Ectodermal cell (in vitro differentiated cells): Measurements from ENCODE around the gene C9orf152. TPM values are rescaled to one million over a fixed set of nuclear protein-coding genes. Genes with fewer than 3 reads are reported as not detected.
"Not testable (repeated sequence)": the region's sequence is repeated elsewhere in the genome, so short reads cannot be mapped to it uniquely, and the experiment has no call there.

Experiments used
- H3K27ac ChIP-seq: 2 replicates; pipeline ENCODE4 v1.7.0; 2013; ENCODE audit warnings: mild to moderate bottlenecking, low read depth, low read length; ENCODE audit not compliant: insufficient read depth, poor library complexity, severe bottlenecking
- H3K27me3 ChIP-seq: 2 replicates; pipeline ENCODE4 v1.7.0; 2013; ENCODE audit warnings: mild to moderate bottlenecking, low read length; ENCODE audit not compliant: insufficient read depth, control insufficient read depth, poor library complexity, severe bottlenecking
- H3K36me3 ChIP-seq: one replicate; pipeline ENCODE4 v1.7.0; 2013; ENCODE audit warnings: low read length; ENCODE audit not compliant: control insufficient read depth, insufficient read depth
- H3K4me1 ChIP-seq: one replicate; pipeline ENCODE4 v1.7.0; 2013; ENCODE audit warnings: low read length; ENCODE audit not compliant: control insufficient read depth, insufficient read depth
- H3K4me3 ChIP-seq: 2 replicates; pipeline ENCODE4 v1.7.0; 2013; ENCODE audit warnings: low read depth, low read length, control low read depth; ENCODE audit not compliant: insufficient read depth
- H3K9me3 ChIP-seq: 2 replicates; pipeline ENCODE4 v1.7.0; 2013; ENCODE audit warnings: mild to moderate bottlenecking, low read length, moderate library complexity; ENCODE audit not compliant: control insufficient read depth
- WGBS, 2 experiments: methylation state at CpG; one replicate each; pipeline ENCODE4 v1.1.7; 2013; ENCODE audit warnings: missing lambda C conversion rate in 2 of 2; 5-methylcytosine and 5-hydroxymethylcytosine counted together
- polyA plus RNA-seq, 4 experiments: library from polyadenylated mRNA; stranded (reverse); fragments of 50-300 nt; gene quantifications; one replicate each; pipeline ENCODE4 v1.2.3, GENCODE V29; 2013

C9orf152 gene, protein sequence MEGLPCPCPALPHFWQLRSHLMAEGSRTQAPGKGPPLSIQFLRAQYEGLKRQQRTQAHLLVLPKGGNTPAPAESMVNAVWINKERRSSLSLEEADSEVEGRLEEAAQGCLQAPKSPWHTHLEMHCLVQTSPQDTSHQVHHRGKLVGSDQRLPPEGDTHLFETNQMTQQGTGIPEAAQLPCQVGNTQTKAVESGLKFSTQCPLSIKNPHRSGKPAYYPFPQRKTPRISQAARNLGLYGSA
- polyA plus RNA-seq (2013, experiment 1 of 4) = not detected
- not detected for polyA plus RNA-seq (2013, experiment 2 of 4)
- not detected for polyA plus RNA-seq (2013, experiment 3 of 4)
- polyA plus RNA-seq (2013, experiment 4 of 4) = not detected

DNA sequence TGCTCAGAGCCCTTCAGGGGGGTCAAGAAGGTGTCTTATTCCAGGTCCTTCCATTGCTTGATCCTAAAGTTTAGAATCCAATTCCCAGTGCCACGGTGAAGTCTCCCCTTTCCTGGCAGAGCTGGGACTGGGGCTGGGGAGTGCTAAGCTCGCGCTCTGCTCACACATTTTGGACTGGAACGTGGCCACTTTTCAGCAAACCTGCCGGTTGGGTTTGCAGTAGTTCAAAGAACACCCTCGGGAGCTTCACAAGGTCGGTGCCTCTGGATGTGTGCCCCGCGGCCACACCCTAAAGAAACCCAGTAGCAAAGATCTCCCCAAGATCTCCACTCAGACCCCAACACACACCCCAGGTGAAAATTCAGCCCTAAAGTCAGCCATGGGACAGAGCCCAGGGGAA lies at the start of gene C9orf152:
TSS of gene C9orf152 (minus strand) at position 129 of the 400 bp plus-strand sequence. CDS start 580 bp downstream, outside the sequence.
- Histone ChIP-seq H3K27me3 (no peaks in the 10 kb centered on the region), H3K4me1 (no peaks in the 10 kb centered on the region), H3K36me3 (no peaks in the 10 kb centered on the region), H3K9me3 (no peaks in the 10 kb centered on the region), H3K27ac (no peak within 1 kb of the TSS), H3K4me3 (no peak within 1 kb of the TSS)
- 88 to 94% methylated on average over 9 of the region's 9 CpGs for WGBS, 2 experiments

DNA sequence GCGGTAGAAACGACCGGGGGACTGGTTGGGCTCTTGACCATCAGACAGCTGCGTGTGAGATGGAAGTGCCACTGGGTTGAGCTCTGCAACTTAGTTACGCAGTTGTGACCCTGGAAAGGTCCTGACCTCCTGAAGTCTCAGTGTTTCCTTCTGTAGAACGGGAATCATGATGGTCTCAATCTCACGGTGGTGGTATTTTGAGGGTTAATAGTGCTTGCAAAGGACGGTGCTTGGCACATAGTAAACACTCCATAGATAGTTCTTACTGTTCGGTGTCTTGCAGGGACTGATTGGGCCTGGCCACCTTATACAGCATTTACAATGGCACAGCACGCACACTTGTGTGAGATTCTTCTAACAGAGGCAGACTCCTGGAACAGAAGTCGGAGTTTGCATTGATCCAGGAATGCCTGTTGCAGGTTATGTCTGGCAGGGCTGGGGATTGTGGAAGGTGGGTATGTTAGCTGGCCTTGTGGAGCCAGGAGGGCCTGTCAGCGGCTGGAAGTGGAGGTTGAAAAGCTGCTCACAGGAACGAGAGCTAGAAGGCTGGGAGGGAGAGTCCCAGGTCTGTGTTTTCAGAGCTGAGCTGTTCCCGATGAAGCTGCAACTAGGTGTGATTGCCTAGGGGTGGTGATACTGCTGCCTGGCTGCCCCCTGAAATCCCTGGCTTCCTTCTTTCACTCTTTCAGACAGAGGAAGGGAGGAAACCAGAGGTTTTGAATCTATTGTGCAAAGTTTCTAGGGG lies 49.3 kb upstream of the C9orf152 start:
- Histone ChIP-seq H3K4me1 (peaks cover 7% of the 10 kb centered on the region), H3K27ac (no peak overlapping the region)
- WGBS, 2 experiments = 8 to 10% methylated on average over 14 of the region's 14 CpGs

DNA sequence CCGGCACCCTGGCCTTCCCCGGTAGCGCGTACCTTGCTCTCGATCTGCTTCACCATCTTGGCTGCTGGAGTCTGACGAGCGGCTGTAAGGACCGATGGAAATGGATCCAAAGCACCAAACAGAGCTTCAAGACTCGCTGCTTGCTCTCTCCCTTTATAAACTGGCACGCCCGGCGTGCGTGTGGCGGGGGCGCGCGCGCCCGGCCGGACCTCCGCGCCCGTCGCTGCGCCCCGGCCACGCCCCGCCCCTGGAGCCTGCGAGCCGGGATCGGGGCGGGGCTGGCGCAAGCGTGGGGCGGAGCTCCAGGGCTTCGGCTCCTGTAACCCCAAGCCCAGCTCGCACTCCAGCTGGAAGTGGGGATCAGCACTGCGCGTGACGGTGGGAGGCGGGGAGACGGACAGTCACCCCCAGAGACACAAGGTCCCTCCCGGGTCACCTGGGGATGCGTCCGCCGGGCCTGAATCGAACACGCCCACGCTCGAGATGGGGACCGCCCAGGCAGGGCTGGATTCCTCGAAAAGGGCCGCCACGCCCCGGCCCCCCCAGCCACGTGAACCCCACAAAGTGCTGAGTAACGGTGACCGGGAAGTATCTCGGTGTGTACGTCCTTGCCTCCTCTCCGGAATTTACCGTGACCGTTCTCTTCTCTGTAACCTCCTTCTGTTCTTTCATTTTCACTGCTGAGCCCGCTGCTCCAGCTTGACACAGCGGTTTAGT lies 48.6 kb upstream of the C9orf152 start, which contains the start of gene TXN:
TSS of gene TXN (minus strand) at position 128 of the 717 bp plus-strand sequence. CDS start at position 56, 72 bp downstream.
- Histone ChIP-seq H3K9me3 (no peaks in the 10 kb centered on the region), H3K27ac (peak within 1 kb of the TSS; percentile 64), H3K36me3 (no peaks in the 10 kb centered on the region), H3K4me1 (peaks cover 7% of the 10 kb centered on the region), H3K27me3 (peaks cover 8% of the 10 kb centered on the region), H3K4me3 (peak within 1 kb of the TSS; percentile 79)
- 0% methylated on average over 65 of the region's 65 CpGs for WGBS, 2 experiments

More for the DNA sequence above, 49.3 kb upstream of the C9orf152 start:
- H3K36me3 ChIP-seq = no peaks in the 10 kb centered on the region
- H3K4me3 ChIP-seq = peak overlapping the region; percentile 79
- H3K27me3 ChIP-seq = peaks cover 8% of the 10 kb centered on the region
- no peaks in the 10 kb centered on the region for H3K9me3 ChIP-seq

DNA sequence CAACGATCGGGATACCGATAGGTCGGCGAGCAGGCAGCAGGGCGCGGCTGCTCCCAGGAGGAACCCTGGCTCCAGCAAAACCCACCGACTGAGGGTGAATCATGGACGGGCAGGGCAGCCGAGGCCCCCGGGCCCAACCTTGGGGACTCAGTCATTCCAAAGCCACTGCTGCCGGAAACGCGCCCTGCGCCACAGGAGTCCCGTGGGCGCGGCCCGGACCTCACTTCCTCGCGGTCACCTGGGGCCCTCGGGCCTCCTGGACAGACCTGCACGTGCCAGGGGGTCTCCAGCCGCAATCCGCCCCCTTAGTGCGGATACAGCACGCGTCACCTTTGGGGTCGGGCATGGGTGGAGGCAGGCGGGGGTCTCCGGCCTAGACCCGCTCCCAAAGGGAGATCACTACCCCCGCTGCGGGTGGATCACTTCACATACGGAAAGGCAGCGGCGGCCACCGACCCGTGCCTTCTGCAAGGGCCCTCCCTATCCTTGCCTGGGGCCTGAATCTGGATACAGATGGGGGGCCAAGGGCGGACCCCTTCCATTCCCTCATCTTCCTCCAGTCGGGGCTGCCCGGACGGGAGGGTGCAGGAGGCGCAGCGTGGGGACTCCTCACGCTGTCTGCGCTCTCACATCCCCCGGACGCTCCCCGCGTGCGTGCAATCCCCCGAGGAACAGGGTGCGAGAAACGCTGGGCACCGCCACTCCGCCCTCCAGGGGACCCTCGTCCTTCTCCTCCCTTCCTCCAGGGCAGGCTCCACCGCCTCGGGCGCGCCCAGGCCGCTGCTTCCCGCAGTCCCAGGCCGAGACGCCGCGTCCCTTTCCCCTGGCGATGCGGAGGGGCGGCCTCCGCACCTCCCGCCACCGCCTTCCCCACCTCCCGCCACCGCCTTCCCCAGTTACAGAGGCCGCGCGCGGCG lies 47.8 kb upstream of the C9orf152 start:
- H3K36me3 ChIP-seq = no peaks in the 10 kb centered on the region
- H3K4me1 ChIP-seq = peaks cover 7% of the 10 kb centered on the region
- no peaks in the 10 kb centered on the region for H3K9me3 ChIP-seq
- peaks cover 8% of the 10 kb centered on the region for H3K27me3 ChIP-seq
- 0% methylated on average over 81 of the region's 81 CpGs for WGBS, 2 experiments
- peak overlapping the region; percentile 64 for H3K27ac ChIP-seq
- peak overlapping the region; percentile 79 for H3K4me3 ChIP-seq

DNA sequence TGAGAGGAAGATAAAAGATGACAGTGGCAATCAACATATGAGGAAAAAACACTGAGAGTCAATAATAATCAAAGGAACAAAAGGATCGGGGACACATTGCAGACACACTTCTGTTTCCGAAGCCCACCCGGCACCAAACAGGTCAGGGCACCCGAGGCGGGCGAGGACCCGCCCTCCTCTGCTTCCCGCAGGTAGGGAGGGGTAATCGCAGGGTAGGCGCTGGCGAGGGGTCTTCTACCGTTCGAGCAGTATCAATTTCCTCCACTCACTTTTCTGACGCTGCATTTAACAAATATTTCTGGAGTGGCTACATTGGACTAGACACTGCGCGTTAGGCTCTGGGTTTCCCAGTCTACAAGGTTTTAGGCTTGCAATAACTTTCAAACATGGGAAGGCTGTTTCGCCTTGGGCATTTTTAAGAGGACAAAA lies 47.1 kb upstream of the C9orf152 start:
- Histone ChIP-seq H3K9me3 (no peaks in the 10 kb centered on the region), H3K27ac (no peak overlapping the region), H3K36me3 (no peaks in the 10 kb centered on the region), H3K4me3 (peak overlapping the region; percentile 79), H3K27me3 (peaks cover 8% of the 10 kb centered on the region), H3K4me1 (peaks cover 7% of the 10 kb centered on the region)
- WGBS, 2 experiments = 2% methylated on average over 17 of the region's 17 CpGs

DNA sequence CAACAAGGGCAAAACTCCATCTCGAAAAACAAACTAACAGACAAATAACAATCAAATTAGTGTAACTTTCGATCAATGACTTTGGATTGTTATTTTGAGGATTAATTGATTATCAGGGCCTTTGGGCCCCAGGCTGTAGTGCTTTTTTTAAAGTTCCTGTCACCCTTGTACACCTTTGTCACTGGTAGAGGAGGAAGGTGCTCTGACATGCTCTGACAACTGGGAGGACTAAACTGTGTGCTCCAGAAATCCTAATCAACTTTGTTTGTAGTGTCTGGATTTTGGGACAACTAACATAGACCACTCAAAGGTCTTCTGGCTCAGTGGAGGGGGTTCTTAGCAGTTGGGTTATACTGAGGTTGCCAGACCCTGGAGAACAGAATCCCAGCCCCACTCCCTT lies 46.5 kb upstream of the C9orf152 start:
- Histone ChIP-seq H3K4me1 (peaks cover 7% of the 10 kb centered on the region), H3K27ac (no peak overlapping the region), H3K36me3 (peaks cover 3% of the 10 kb centered on the region), H3K9me3 (no peaks in the 10 kb centered on the region), H3K4me3 (peak overlapping the region; percentile 79), H3K27me3 (peaks cover 8% of the 10 kb centered on the region)
- WGBS, 2 experiments = 83 to 86% methylated on average over 1 to 2 of the region's 2 CpGs

DNA sequence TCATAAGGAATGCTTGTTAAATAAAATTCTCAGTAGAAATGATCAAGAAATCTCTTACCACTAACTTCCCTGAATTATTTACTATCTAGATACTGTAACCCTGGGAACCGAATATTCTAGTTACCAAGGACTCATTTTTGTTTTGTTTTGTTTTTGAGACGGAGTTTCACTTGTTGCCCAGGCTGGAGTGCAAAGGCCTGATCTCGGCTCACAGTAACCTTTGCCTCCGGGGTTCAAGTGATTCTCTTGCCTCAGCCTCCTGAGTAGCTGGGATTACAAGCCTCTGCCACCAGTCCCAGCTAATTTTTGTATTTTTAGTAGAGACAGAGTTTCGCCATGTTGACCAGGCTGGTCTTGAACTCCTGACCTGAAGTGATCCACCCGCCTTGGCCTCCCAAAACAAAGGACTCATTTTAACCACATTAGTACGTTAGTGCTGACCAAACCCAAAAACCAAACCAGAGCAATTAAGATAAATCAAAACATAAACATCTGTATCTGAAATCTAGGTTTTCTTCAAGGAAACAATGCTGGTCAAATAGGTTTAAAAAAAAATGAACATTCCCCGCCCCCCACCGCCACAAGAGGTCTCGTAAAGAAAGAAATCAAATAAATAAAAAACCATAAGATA lies 44.7 kb upstream of the C9orf152 start:
- Histone ChIP-seq H3K27me3 (peaks cover 7% of the 10 kb centered on the region), H3K4me3 (no peak overlapping the region), H3K27ac (no peak overlapping the region), H3K36me3 (peaks cover 8% of the 10 kb centered on the region), H3K9me3 (no peaks in the 10 kb centered on the region), H3K4me1 (peaks cover 6% of the 10 kb centered on the region)
- WGBS, 2 experiments = 93% methylated on average over 10 of the region's 10 CpGs

DNA sequence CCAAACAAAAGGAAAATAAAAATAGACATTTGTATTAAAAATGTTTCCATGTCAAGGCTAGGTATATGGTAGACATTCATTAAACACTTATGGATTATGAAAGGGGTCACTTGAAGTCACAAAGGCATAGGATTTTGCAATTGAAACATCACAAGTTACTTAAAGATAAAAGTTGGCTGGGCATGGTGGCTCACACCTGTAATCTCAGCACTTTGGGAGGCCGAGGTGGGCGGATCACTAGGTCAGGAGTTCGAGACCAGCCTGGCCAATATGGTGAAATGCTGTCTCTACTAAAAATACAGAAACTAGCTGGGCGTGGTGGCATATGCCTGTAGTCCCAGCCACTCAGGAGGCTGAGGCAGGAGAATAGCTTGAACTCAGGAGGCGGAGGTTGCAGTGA lies 43.8 kb upstream of the C9orf152 start:
- H3K4me3 ChIP-seq, H3K27me3 ChIP-seq, H3K4me1 ChIP-seq, H3K9me3 ChIP-seq, H3K36me3 ChIP-seq, H3K27ac ChIP-seq: not testable (repeated sequence)
- WGBS, 2 experiments = 94 to 96% methylated on average over 5 of the region's 5 CpGs

DNA sequence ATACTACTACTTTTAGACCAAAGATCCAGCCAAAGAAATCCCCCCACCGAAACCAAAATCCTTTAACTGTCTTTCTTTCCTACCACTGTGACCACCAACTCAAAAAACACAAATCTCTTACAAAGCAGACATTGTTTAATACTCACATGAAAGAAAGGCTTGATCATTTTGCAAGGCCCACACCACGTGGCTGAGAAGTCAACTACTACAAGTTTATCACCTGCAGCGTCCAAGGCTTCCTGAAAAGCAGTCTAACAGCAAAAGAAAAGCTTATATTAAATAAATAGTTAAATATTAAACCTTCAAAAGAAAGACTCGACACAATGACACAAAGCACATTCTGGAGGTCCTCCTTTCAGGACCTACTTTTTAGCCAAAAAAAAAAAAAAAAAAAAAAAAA lies 43.3 kb upstream of the C9orf152 start:
- Histone ChIP-seq H3K9me3 (no peaks in the 10 kb centered on the region), H3K4me1 (no peaks in the 10 kb centered on the region), H3K27me3 (no peaks in the 10 kb centered on the region), H3K27ac (no peak overlapping the region), H3K36me3 (peaks cover 8% of the 10 kb centered on the region), H3K4me3 (no peak overlapping the region)
- 89 to 90% methylated on average over 2 to 3 of the region's 4 CpGs for whole genome bisulfite sequencing, 2 experiments
